ENCODE measurements around the gene LIPF. TPM values are rescaled to one million over a fixed set of nuclear protein-coding genes. Genes with fewer than 3 reads are reported as not detected.

The LIPF gene
- total RNA-seq, 1 experiment from 2014 or later, result not detected

- H3K9me2 ChIP-seq (ENCODE audit: insufficient read depth), result no peaks in the 10 kb centered on the region
- H4K20me1 ChIP-seq (ENCODE audit: insufficient read depth), result no peaks in the 10 kb centered on the region
- TF ChIP-seq MAX (IDR thresholded peaks at IDR 0.05) (no peak), CEBPB (IDR thresholded peaks at IDR 0.05; ENCODE audit: low read depth) (no peak), SRF (IDR thresholded peaks at IDR 0.05; ENCODE audit: low read depth) (no peak), CBX3 (IDR thresholded peaks at IDR 0.05; ENCODE audit: low read depth) (no peak), ZFX (IDR thresholded peaks at IDR 0.05) (no peak), JUND (IDR thresholded peaks at IDR 0.05) (no peak), POLR2A (IDR thresholded peaks at IDR 0.05; ENCODE audit: borderline replicate concordance, extremely low read depth, insufficient read depth, insufficient read length) (no peak), YY1 (IDR thresholded peaks at IDR 0.05; ENCODE audit: extremely low read depth, insufficient replicate concordance, low read depth, low read length) (no peak), ELF1 (IDR thresholded peaks at IDR 0.05; ENCODE audit: borderline replicate concordance, low read depth) (no peak), SIN3A (IDR thresholded peaks at IDR 0.05; ENCODE audit: low read depth) (no peak), RAD21 (IDR thresholded peaks at IDR 0.05; ENCODE audit: low read depth) (no peak), EZH2 (IDR thresholded peaks at IDR 0.05) (no peak)
- TF ChIP-seq, protein P1, sequence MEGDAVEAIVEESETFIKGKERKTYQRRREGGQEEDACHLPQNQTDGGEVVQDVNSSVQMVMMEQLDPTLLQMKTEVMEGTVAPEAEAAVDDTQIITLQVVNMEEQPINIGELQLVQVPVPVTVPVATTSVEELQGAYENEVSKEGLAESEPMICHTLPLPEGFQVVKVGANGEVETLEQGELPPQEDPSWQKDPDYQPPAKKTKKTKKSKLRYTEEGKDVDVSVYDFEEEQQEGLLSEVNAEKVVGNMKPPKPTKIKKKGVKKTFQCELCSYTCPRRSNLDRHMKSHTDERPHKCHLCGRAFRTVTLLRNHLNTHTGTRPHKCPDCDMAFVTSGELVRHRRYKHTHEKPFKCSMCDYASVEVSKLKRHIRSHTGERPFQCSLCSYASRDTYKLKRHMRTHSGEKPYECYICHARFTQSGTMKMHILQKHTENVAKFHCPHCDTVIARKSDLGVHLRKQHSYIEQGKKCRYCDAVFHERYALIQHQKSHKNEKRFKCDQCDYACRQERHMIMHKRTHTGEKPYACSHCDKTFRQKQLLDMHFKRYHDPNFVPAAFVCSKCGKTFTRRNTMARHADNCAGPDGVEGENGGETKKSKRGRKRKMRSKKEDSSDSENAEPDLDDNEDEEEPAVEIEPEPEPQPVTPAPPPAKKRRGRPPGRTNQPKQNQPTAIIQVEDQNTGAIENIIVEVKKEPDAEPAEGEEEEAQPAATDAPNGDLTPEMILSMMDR (IDR thresholded peaks at IDR 0.05 in 2 of 3, conservative IDR thresholded peaks at IDR 0.05 in 1 of 3; ENCODE audit: borderline replicate concordance in 1 of 3, insufficient read depth in 1 of 3, low read depth in 2 of 3, low read length in 2 of 3), result no peak
- TF ChIP-seq, protein P2, sequence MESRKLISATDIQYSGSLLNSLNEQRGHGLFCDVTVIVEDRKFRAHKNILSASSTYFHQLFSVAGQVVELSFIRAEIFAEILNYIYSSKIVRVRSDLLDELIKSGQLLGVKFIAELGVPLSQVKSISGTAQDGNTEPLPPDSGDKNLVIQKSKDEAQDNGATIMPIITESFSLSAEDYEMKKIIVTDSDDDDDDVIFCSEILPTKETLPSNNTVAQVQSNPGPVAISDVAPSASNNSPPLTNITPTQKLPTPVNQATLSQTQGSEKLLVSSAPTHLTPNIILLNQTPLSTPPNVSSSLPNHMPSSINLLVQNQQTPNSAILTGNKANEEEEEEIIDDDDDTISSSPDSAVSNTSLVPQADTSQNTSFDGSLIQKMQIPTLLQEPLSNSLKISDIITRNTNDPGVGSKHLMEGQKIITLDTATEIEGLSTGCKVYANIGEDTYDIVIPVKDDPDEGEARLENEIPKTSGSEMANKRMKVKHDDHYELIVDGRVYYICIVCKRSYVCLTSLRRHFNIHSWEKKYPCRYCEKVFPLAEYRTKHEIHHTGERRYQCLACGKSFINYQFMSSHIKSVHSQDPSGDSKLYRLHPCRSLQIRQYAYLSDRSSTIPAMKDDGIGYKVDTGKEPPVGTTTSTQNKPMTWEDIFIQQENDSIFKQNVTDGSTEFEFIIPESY (IDR thresholded peaks at IDR 0.05; ENCODE audit: extremely low read depth, insufficient replicate concordance, low read length), result no peak
- no peaks in the 10 kb centered on the region for H3K36me3 ChIP-seq (ENCODE audit: control insufficient read depth in 1 of 2, insufficient read depth in 2 of 2, low read length in 2 of 2)
- no peak overlapping the region for H3K4me3 ChIP-seq (replicated peaks in 1 of 2; ENCODE audit: low read depth in 1 of 2, low read length in 2 of 2)
- ChIA-PET RAD21 (ENCODE audit: low non-redundant PET in 1 of 2, low total read pairs in 2 of 2, uncharacterized antibody in 2 of 2, unreplicated experiment in 2 of 2) (no interaction called here), CTCF (interaction anchor here (1.4 kb wide), 1 partner anchor 12 kb away, joined by 5 read pairs; no protein-coding TSS in a partner anchor), POLR2A (no interaction called here)
- no peak overlapping the region for H3K9ac ChIP-seq (ENCODE audit: low read length)
- H3K4me1 ChIP-seq (ENCODE audit: control insufficient read depth in 1 of 2, insufficient read depth in 2 of 2, low read length in 2 of 2), result peaks cover 0 to 9% of the 10 kb centered on the region in 2 experiments; a peak in 2 of 4 replicates
- H3K4me2 ChIP-seq (ENCODE audit: low read length), result no peak overlapping the region
- no peaks in the 10 kb centered on the region for H3K9me3 ChIP-seq (ENCODE audit: control insufficient read depth in 1 of 2, insufficient read depth in 1 of 2, low read depth in 1 of 2, low read length in 2 of 2)
- intact Hi-C loops (cut with micrococcal nuclease), result no loop called here
- no peak for ATAC-seq
- no peak overlapping the region for H2AFZ ChIP-seq (ENCODE audit: low read depth, low read length, poor library complexity, severe bottlenecking)
- H3K79me2 ChIP-seq (ENCODE audit: insufficient read depth, low read length), result no peaks in the 10 kb centered on the region
- BruUV-seq (replicated peaks), result no TSS peak
- no peak for DNase-seq (ENCODE audit: low read depth, low spot score)
- no peak overlapping the region for H3K27ac ChIP-seq (ENCODE audit: low read depth, low read length)
- H3K27me3 ChIP-seq (ENCODE audit: insufficient read depth, low read length), result no peaks in the 10 kb centered on the region
These were observed 12.2 kb downstream of the LIPF start for GRCh38 chr10:88676283-88677060.

All from HCT116 (cell line).